KMS-11 (cell line): ENCODE measurements around the gene RERE.

Experiments used
- H2AFZ ChIP-seq: fragments of 200-600 bp; sonication (generic); 2 replicates; pipeline ENCODE4 v1.6.1; 2016; ENCODE audit warnings: antibody characterized with exemption, mixed run types, low read depth
- H3K27ac ChIP-seq: fragments of 200-600 bp; sonication (generic); 2 replicates; pipeline ENCODE4 v1.6.1; 2016; ENCODE audit warnings: mild to moderate bottlenecking, mixed run types
- H3K27me3 ChIP-seq: fragments of 200-600 bp; sonication (generic); 2 replicates; pipeline ENCODE4 v1.6.1; 2017; ENCODE audit warnings: mild to moderate bottlenecking, low read depth, mixed run types, moderate library complexity; ENCODE audit not compliant: insufficient read depth
- H3K36me3 ChIP-seq: fragments of 200-600 bp; sonication (generic); 2 replicates; pipeline ENCODE4 v1.6.1; 2017; ENCODE audit warnings: mild to moderate bottlenecking, mixed run types; ENCODE audit not compliant: insufficient read depth
- H3K4me1 ChIP-seq: fragments of 200-600 bp; sonication (generic); 2 replicates; pipeline ENCODE4 v1.6.1; 2016; ENCODE audit warnings: mild to moderate bottlenecking, low read depth, mixed run types; ENCODE audit not compliant: poor library complexity, severe bottlenecking
- H3K4me2 ChIP-seq: fragments of 200-600 bp; sonication (generic); 2 replicates; pipeline ENCODE4 v1.7.0; 2016; ENCODE audit warnings: mild to moderate bottlenecking, mixed run types
- H3K4me3 ChIP-seq: fragments of 200-600 bp; sonication (generic); IDR thresholded peaks from 2 replicates; pipeline ENCODE4 v1.6.1; 2017; ENCODE audit warnings: low read depth, low read length, mixed read lengths; ENCODE audit not compliant: insufficient read depth
- H3K79me2 ChIP-seq: fragments of 200-600 bp; sonication (generic); 2 replicates; pipeline ENCODE4 v1.6.1; 2016; ENCODE audit warnings: low read depth, mixed run types; ENCODE audit not compliant: insufficient read depth
- H3K9ac ChIP-seq: fragments of 200-600 bp; sonication (generic); 2 replicates; pipeline ENCODE4 v1.6.1; 2016; ENCODE audit warnings: mild to moderate bottlenecking, mixed run types
- H4K20me1 ChIP-seq: fragments of 200-600 bp; sonication (generic); 2 replicates; pipeline ENCODE4 v1.6.1; 2016; ENCODE audit warnings: mild to moderate bottlenecking, mixed run types; ENCODE audit not compliant: insufficient read depth
- TF ChIP-seq, protein P1 (sequence below): fragments of 200-600 bp; sonication (generic); conservative IDR thresholded peaks from 2 replicates; pipeline ENCODE4 v1.6.1; 2017; ENCODE audit warnings: low read depth, mild to moderate bottlenecking, antibody characterized with exemption, low read length, moderate library complexity, mixed read lengths

RERE gene

DNA sequence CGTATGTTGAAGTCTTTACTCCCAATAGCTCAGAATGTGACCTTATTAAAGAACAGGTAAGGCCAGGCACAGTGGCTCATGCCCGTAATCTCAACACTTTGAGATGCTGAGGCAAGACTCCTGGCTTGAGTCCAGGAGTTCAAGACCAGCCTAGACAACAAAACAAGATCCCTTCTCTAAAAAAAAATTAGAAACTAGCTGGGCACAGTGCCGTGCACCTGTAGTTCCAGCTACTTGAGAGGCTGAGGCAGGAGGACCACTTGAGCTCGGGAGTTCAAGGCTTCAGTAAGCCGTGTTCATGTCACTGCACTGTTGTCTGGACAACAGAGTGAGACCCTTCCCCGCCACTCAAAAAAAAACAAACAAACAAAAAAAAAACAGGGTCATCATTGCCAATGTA is 171.3 kb downstream of the RERE start:
- Histone ChIP-seq H3K9ac (no peak overlapping the region), H3K4me1 (peaks cover 72% of the 10 kb centered on the region), H3K79me2 (peaks cover 21% of the 10 kb centered on the region; the same call in 1 of the 2 replicates), H3K4me3 (no peak overlapping the region), H2AFZ (no peak overlapping the region), H3K4me2 (no peak overlapping the region), H3K27ac (no peak overlapping the region), H3K36me3 (no peaks in the 10 kb centered on the region), H4K20me1 (peaks cover 18% of the 10 kb centered on the region; the same call in 1 of the 2 replicates), H3K27me3 (no peaks in the 10 kb centered on the region)
- TF ChIP-seq, protein P1, sequence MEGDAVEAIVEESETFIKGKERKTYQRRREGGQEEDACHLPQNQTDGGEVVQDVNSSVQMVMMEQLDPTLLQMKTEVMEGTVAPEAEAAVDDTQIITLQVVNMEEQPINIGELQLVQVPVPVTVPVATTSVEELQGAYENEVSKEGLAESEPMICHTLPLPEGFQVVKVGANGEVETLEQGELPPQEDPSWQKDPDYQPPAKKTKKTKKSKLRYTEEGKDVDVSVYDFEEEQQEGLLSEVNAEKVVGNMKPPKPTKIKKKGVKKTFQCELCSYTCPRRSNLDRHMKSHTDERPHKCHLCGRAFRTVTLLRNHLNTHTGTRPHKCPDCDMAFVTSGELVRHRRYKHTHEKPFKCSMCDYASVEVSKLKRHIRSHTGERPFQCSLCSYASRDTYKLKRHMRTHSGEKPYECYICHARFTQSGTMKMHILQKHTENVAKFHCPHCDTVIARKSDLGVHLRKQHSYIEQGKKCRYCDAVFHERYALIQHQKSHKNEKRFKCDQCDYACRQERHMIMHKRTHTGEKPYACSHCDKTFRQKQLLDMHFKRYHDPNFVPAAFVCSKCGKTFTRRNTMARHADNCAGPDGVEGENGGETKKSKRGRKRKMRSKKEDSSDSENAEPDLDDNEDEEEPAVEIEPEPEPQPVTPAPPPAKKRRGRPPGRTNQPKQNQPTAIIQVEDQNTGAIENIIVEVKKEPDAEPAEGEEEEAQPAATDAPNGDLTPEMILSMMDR = no peak

DNA sequence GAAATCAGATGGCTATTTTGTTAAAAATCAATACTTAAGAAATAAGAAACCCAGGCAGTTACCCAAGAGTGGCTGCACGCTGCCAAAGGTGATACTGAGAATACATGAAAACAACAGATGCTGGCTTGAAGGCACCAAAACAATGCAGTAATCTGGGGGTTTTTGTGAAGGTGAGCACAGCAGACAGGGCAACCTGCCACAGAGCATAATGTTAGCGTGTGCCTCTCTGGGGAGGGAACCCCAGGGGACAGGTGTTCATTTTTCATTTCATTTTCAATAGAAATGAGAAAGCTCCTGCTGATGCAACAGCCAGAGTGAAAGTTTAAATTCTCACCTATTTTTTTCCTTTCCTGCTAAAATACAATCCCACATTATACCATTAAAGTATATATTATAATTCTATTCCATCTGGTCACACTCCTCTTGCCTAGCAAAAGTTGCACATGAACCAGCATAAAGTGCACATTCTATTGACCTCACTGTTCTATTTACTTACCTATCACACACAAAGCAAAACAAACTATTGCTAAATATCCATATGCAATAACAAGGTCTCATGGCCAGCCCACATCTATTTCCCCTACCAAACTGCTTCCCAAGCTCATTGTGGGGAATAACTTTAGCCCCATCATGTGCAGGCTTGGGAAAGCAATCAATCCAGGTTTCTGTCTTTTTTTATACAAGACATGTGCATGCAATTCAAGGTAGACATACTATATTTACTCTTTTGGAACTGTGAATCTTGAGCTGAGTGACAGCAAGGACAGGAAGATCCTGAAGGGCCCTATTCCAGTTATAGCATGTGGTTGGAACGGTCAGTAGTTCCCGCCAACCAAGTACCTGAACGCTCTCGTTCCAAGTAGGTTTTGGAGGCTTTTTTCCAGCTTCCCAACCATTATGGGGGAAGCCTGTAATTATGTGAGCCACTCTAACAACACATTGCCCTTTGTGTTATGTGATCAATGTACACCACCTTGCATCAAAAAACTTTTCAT is 173.6 kb downstream of the RERE start:
- Histone ChIP-seq H3K9ac (no peak overlapping the region), H3K27ac (peak overlapping the region; percentile 21; the same call in 1 of the 2 replicates), H2AFZ (no peak overlapping the region), H3K4me3 (no peak overlapping the region), H3K4me1 (peaks cover 60% of the 10 kb centered on the region), H4K20me1 (peaks cover 26% of the 10 kb centered on the region; the same call in 1 of the 2 replicates), H3K79me2 (peaks cover 15% of the 10 kb centered on the region; the same call in 1 of the 2 replicates), H3K36me3 (no peaks in the 10 kb centered on the region), H3K27me3 (no peaks in the 10 kb centered on the region), H3K4me2 (peak overlapping the region; percentile 55)
- TF ChIP-seq, protein P1 = no peak

DNA sequence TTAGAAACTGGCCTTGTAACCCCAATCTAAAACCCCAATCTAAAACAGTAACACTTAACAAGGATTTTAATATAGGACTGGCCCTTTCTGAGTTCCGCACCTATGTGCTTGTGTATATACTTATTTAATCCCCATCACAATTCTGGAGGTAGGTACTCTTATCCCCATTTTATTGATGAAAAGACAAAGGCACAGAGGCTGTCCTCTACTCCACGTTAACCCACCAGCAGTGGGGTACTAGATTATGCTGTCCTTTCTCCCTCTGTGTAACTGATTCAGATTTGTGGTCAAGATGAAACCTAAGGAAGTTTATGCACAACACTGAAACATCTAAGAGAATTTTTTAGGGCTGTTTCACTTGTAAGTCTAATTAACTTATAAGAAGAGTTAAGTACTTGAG is 175.3 kb downstream of the RERE start:
- H3K27ac ChIP-seq = no peak overlapping the region
- H2AFZ ChIP-seq = no peak overlapping the region
- H3K4me3 ChIP-seq = no peak overlapping the region
- peaks cover 56% of the 10 kb centered on the region for H3K4me1 ChIP-seq
- no peaks in the 10 kb centered on the region for H3K36me3 ChIP-seq
- H3K79me2 ChIP-seq = peaks cover 11% of the 10 kb centered on the region; the same call in 1 of the 2 replicates
- peaks cover 26% of the 10 kb centered on the region for H4K20me1 ChIP-seq
- H3K9ac ChIP-seq = no peak overlapping the region
- peak overlapping the region; percentile 55 for H3K4me2 ChIP-seq
- TF ChIP-seq, protein P1 = no peak
- no peaks in the 10 kb centered on the region for H3K27me3 ChIP-seq

DNA sequence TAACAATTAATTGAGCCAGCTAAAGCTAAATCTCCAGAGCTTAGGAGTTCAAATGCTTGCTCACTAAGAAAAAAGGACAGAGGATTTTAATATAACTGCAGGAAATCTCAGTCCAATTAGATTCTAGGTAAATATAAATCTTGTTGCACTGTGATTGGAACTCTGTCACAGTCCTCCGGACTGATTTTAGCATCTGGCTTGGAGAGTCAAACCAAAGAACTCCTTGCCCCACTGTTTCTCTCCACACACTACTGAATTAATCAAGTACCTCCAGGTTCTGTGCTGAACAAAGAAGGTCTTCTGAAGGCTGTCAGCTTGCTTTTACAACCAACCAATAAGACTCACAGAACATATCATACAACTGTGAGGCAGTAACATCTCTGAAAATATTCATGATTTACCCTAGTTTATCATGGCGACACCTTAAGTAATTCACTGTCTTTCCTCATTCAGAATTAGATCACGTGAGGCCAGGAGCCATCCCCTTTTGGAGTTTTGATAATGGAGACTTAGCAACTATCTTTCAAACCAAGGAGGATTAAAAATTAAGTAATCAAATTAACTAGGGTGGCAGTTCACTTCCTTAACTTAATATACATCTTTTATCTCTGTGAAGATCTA is 176.0 kb downstream of the RERE start:
- Histone ChIP-seq H3K27me3 (no peaks in the 10 kb centered on the region), H3K4me2 (peak overlapping the region; percentile 55; the same call in 1 of the 2 replicates), H3K9ac (no peak overlapping the region), H3K27ac (no peak overlapping the region), H2AFZ (no peak overlapping the region), H3K79me2 (peaks cover 11% of the 10 kb centered on the region; the same call in 1 of the 2 replicates), H3K36me3 (no peaks in the 10 kb centered on the region), H3K4me3 (no peak overlapping the region), H4K20me1 (peaks cover 24% of the 10 kb centered on the region), H3K4me1 (peaks cover 51% of the 10 kb centered on the region)
- TF ChIP-seq, protein P1 = no peak
